Retina (tissue), 1 donor: Measurements from ENCODE around the gene DIAPH3.

Source experiments
- DNase-seq: peaks from one replicate; pipeline ENCODE4 v3.0.0-alpha.2; 2016

Gene DIAPH3

GRCh38 chr13:59776924-59777690 lies 386.6 kb downstream of the DIAPH3 start:
- DNase-seq: no peak

- peak; percentile 67 for DNase-seq
These were observed 389.2 kb downstream of the DIAPH3 start for GRCh38 chr13:59774491-59774971.

DNA sequence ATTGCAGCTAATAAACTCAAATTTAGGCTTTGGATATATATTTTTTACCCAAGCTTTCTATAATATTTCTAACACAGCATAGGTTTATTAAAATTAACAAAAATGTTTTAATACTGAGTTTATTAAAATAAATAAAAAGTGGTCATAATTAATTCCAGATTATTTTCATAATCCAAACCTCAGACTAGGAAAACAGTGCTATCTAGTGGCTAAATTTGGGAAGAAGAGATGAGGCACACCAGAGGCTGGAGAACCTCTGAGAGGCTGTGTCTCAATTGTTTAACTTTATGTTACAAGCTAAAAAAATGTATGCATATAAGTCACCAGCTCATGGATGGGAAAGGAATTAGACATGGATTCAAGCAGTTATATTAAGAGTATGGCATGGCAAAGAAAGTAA lies 392.5 kb downstream of the DIAPH3 start:
- no peak for DNase-seq

DNA sequence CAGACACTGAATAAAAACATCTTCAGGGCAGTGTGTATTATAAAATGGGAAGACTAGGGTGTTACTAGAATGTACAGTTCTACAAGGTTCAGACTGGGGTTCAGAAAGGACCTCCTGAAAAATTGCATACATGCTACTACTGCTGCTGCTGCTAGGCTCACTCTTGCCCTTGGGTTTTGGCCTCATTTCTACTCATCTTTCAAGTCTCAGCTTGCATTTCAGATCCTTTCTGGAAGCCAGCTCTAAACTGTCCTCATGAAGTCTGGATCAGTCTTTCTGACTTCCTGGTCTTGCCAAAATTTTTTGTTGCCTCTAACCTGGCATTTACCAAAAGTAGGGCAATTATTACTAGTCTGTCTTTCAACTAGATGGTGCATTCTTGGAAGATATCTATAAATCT lies 393.3 kb downstream of the DIAPH3 start:
- DNase-seq: no peak

- DNase-seq: no peak
These were observed 397.5 kb downstream of the DIAPH3 start for GRCh38 chr13:59766236-59766635.

GRCh38 chr13:59755632-59756290 lies 408.0 kb downstream of the DIAPH3 start:
- no peak for DNase-seq

- DNase-seq: no peak
These were observed 409.3 kb downstream of the DIAPH3 start for GRCh38 chr13:59754411-59754810.

DNA sequence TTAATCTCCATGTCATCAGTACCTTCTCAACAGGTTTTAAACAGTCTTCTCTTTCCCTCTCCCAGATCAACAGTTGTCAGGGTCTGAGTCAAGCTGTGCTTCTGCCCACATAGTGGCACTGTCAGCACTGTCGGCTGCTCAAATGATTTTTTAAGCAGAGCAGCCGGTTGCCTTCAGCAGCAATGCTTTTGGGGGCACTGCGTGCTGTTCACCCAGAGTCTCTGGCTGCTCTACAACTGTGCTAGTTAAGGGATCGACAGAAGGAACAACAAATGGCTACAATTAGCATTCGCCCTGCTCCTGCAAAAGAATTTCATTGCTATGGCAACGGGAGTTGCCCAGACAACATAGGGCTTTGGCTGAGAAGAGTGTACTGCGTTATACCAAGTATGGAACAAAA lies 412.9 kb downstream of the DIAPH3 start:
- peak; percentile 81 for DNase-seq

- DNase-seq: no peak
These were observed 415.7 kb downstream of the DIAPH3 start for GRCh38 chr13:59748046-59748445.

DNA sequence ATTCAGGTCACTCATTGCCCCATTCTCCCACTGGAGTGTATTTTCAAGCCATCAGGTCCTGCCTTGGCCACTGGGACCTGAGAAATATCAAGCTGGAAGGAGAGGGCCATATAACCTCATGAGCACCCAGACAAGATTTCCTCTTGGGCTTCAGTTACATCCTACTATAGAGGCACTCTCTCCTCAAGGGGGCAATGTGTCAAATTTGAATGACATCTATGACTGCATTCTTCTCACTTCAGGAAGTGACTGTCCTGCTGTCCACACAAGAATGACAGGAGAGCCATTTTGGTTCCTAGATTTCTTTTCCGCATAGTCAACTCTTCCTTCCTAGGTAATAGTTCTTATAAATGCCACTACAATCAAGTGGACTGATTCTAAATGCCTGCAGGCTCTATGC lies 416.2 kb downstream of the DIAPH3 start:
- DNase-seq: no peak

GRCh38 chr13:59746291-59746962 lies 417.3 kb downstream of the DIAPH3 start:
- DNase-seq: no peak

DNA sequence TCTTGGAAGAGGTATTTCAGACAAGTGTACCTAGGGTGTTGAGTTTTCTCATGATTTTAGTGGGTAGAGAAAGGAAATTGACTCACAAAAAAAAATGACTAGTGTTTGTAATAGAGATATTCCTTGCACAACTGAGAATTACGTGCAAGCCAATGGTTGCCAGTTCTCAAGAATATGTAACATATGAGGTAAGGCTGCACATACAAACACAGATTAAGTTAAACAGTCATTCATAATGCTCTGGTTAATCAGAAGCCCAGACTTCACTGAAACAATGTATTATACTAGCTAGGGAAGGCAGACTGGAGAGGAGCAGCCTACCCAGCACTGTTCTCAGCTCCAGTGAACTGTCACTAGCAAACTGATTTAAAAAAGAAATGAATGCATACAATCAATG lies 418.3 kb downstream of the DIAPH3 start:
- no peak for DNase-seq

- DNase-seq: no peak
These were observed 418.9 kb downstream of the DIAPH3 start for GRCh38 chr13:59744747-59745391.

DNA sequence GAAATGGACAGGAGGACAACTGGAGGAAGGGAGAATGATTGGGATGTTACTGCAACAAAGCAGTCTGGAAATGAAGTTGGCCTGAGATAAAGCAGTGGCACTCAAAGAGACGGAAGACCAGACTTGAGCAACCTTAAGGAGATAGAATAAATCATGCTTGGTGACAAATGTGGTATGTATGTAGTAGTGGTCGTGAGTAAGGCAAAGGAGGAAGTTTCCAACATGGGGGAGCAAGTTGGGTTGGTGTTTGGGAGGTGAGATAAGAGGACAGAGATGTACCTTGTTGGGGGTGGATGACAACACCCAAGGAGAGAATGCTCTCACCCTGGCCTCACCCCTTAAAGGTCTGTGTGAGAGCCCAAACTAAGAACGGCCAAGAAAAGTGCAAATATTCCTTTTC lies 420.5 kb downstream of the DIAPH3 start:
- DNase-seq: no peak

- DNase-seq: no peak
These were observed 421.3 kb downstream of the DIAPH3 start for GRCh38 chr13:59742467-59742866.

DNA sequence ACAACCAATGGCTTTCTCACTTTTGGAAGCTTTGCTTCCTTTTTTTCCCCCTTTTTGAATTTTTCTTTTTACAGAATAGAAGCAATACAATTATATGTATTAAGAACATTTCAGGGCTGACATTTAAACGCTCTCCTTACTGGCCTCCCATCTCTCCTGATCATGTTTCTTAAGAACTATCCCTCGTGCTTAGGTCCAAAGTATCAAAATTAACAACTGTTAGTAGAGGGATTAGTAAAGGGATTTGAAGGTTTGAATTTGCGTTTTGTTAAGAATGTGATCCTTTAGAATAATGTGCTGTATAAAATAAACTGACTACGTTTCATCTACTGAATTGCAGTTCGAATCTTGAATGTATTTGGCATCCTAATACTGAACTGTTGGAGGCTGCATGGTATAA lies 424.8 kb downstream of the DIAPH3 start:
- no peak for DNase-seq

- DNase-seq: peak; percentile 64
These were observed 429.3 kb downstream of the DIAPH3 start for GRCh38 chr13:59734393-59734792.

GRCh38 chr13:59733744-59734143 lies 430.0 kb downstream of the DIAPH3 start:
- no peak for DNase-seq

DNA sequence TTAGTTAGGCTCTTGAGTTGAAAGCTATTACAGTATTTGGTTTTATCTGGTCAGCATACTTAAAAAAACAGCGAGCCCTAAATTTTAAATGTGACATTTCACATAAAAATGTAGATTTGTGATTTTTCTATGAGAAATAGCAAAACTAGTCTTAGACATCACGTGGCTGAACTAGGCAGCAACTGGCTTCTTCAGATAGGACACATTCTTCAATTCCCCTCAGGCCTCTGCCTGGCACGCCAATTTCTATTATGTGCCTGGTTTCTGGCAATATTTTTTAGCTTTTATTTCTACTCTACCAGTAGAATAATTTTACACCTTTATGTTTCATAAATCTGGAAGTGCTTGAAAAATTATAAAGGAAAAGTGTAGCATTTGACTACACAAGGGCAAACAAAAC lies 433.7 kb downstream of the DIAPH3 start:
- DNase-seq: no peak

DNA sequence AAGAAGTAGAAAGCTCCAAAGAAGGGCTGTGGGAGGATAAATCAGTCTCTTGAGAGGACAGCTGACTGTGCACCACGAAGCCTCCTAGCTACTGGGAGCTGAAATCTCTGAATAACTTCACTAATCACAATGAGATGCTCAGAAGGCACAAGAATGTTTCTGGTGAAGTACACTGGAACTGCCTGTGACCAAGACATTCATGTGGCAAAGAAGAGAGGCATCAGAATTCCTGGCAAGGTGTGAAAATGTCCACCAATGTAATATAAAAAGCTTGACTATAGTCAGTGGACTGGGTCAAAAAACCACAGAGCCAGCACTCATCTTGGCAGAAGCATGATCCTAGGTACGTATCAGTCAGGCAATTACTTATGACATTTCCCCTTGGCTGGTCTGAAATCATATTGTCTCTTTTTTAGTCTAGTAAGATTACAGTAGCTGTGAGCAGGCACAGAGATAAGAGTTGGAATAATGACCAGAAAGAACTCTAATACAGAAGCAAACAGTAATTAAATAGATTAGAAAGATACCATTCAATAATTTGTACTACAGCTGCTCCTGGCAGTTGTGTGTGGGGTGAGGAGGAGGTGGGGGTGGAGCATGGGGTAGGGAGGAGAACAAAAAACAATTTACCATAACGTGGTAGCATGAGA lies 434.7 kb downstream of the DIAPH3 start:
- no peak for DNase-seq

- no peak for DNase-seq
These were observed 441.5 kb downstream of the DIAPH3 start for GRCh38 chr13:59721926-59722910.

GRCh38 chr13:59715611-59716010 lies 448.1 kb downstream of the DIAPH3 start:
- DNase-seq: no peak
